Esophagus squamous epithelium (tissue), 5 donors: ENCODE measurements around the gene SMC4. TPM values are rescaled to one million over a fixed set of nuclear protein-coding genes. Genes with fewer than 3 reads are reported as not detected.

ENCODE experiments used
- DNase-seq: peaks from one replicate; lab custom pipeline; 2025; lab: John Stamatoyannopoulos, UW
- H3K27ac ChIP-seq, 4 donors: fragments of 200-600 bp; sonication (generic); one replicate each; pipeline ENCODE4 v1.5.1; 2016 to 2019; ENCODE audit warnings: mild to moderate bottlenecking in 1 of 4
- H3K27me3 ChIP-seq, 4 donors: fragments of 200-600 bp; sonication (generic); 1 replicate in 3 of 4; 2 replicates in 1 of 4; pipeline versions ENCODE4 v1.5.1 to v1.6.0; 2017 to 2021; ENCODE audit warnings: antibody characterized with exemption in 1 of 4
- H3K36me3 ChIP-seq, 3 donors: fragments of 200-600 bp; sonication (generic); one replicate each; pipeline ENCODE4 v1.5.1; 2016 to 2019
- H3K4me1 ChIP-seq, 3 donors: fragments of 200-600 bp; sonication (generic); one replicate each; pipeline ENCODE4 v1.5.1; 2017 to 2019
- H3K4me3 ChIP-seq, 4 donors: fragments of 200-600 bp; sonication (generic); 1 replicate in 3 of 4; 2 replicates in 1 of 4; pipeline ENCODE4 v1.5.1; 2016 to 2019; ENCODE audit warnings: mild to moderate bottlenecking in 2 of 4, moderate library complexity in 1 of 4
- H3K9me3 ChIP-seq, 3 donors: fragments of 200-600 bp; sonication (generic); one replicate each; pipeline ENCODE4 v1.5.1; 2016 to 2019
- CTCF ChIP-seq, 6 experiments: fragments of 450-650 bp in 4 of 6; fragments of 200-600 bp in 2 of 6; sonication (generic) in 2 of 6; IDR thresholded peaks; one replicate each; pipeline ENCODE4 v1.5.1; 2016 to 2019; ENCODE audit warnings: antibody characterized with exemption in 6 of 6, mild to moderate bottlenecking in 4 of 6, moderate library complexity in 4 of 6
- POLR2A ChIP-seq, 4 donors: fragments of 450-650 bp; IDR thresholded peaks; one replicate each; pipeline ENCODE4 v1.6.1; 2017; ENCODE audit warnings: antibody characterized with exemption in 4 of 4, mild to moderate bottlenecking in 4 of 4, moderate library complexity in 3 of 4
- WGBS, 2 donors: methylation state at CpG; one replicate each; pipeline ENCODE4 v1.1.5; 2018; 5-methylcytosine and 5-hydroxymethylcytosine counted together
- intact Hi-C: fragments of 100-400 bp; cut with DNase I; formaldehyde crosslinking; loops from one replicate; pipeline ENCODE4 v1.15.0; 2022
- total RNA-seq, 4 donors: library from RNA; depleted of rRNA; stranded (reverse); fragments of >200 nt; gene quantifications; one replicate each; pipeline ENCODE4 v1.1.0, GENCODE V29; 2016
- donor health status: DM: yes; HTN: yes; CAD: no.

The SMC4 gene
- total RNA-seq, 4 donors from 2014 or later: 50.4 to 94.8 (median 81.6) TPM

- WGBS, 2 donors: 77 to 81% methylated on average over 2 of the region's 2 CpGs
- Histone ChIP-seq H3K9me3 (no peaks in the 10 kb centered on the region), H3K36me3 (peaks cover 0 to 88% (median 7%) of the 10 kb centered on the region in 3 donors), H3K4me3 (no peak overlapping the region), H3K4me1 (no peaks in the 10 kb centered on the region), H3K27ac (no peak overlapping the region), H3K27me3 (no peaks in the 10 kb centered on the region)
- no peak for DNase-seq
- TF ChIP-seq CTCF (IDR thresholded peaks at IDR 0.05) (no peak), POLR2A (IDR thresholded peaks at IDR 0.05) (no peak)
- intact Hi-C loops: no loop called here
These were observed 35.6 kb downstream of the SMC4 start for GRCh38 chr3:160435095-160435494.

DNA sequence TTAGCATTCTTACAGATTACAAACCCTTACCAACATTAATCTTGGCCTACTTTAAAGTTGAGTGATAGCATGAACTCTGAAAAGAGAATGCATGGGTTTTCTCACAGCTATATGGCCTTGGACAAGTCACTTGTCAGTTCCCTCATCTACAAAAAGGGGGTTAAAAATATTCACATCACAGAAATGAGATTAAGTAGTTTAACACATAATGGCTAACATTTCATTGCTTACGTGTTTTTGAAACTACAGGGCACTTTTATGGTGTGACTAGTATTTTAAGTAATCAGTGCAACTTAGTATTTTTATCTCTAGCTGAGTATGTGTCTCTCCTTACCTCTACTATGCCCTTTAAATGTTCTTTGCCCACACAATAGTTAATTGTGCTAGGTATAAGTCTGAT lies 36.3 kb downstream of the SMC4 start:
- Histone ChIP-seq H3K27ac (no peak overlapping the region), H3K36me3 (peaks cover 0 to 81% (median 6%) of the 10 kb centered on the region in 3 donors), H3K4me1 (no peaks in the 10 kb centered on the region), H3K9me3 (no peaks in the 10 kb centered on the region), H3K4me3 (no peak overlapping the region), H3K27me3 (no peaks in the 10 kb centered on the region)
- WGBS, 2 donors: 80 to 93% methylated on average over 1 of the region's 1 CpG
- no peak for DNase-seq
- intact Hi-C loops: no loop called here
- TF ChIP-seq POLR2A (IDR thresholded peaks at IDR 0.05) (no peak), CTCF (IDR thresholded peaks at IDR 0.05) (no peak)

DNA sequence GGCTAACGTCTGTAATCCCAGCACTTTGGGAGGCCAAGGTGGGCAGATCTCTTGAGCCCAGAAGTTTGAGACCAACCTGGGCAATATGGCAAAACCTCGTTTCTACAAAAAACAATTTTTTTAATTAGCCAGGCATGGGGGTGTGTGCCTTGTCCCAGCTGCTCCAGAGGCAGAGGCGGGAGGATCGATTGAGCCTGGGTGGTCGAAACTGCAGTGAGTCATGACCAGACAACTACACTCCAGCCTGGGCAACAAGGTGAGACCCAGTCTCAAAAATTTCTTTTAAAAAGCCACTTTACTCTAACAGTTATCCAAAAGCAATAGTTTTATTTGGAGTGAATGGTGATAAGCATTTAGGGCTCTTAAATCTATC lies 37.6 kb downstream of the SMC4 start:
- no peaks in the 10 kb centered on the region for H3K27me3 ChIP-seq
- H3K36me3 ChIP-seq: peaks cover 0 to 68% (median under 1%) of the 10 kb centered on the region in 3 donors
- no peak overlapping the region for H3K27ac ChIP-seq
- H3K4me1 ChIP-seq: no peaks in the 10 kb centered on the region
- no peaks in the 10 kb centered on the region for H3K9me3 ChIP-seq
- intact Hi-C loops: no loop called here
- DNase-seq: no peak
- H3K4me3 ChIP-seq: no peak overlapping the region
- 70 to 90% methylated on average over 2 to 5 of the region's 5 CpGs for WGBS, 2 donors
- TF ChIP-seq CTCF (IDR thresholded peaks at IDR 0.05): no peak
- no peak for TF ChIP-seq POLR2A (IDR thresholded peaks at IDR 0.05)

- Histone ChIP-seq H3K9me3 (no peaks in the 10 kb centered on the region), H3K4me3 (no peak overlapping the region), H3K27me3 (no peaks in the 10 kb centered on the region), H3K27ac (no peak overlapping the region), H3K36me3 (peaks cover 0 to 42% (median 3%) of the 10 kb centered on the region in 3 donors), H3K4me1 (no peaks in the 10 kb centered on the region)
- WGBS, 2 donors: 91 to 94% methylated on average over 7 of the region's 7 CpGs
- TF ChIP-seq CTCF (IDR thresholded peaks at IDR 0.05): no peak
- TF ChIP-seq POLR2A (IDR thresholded peaks at IDR 0.05): no peak
- intact Hi-C loops: no loop called here
- no peak for DNase-seq
These were observed 41.2 kb downstream of the SMC4 start for GRCh38 chr3:160440687-160441086.

DNA sequence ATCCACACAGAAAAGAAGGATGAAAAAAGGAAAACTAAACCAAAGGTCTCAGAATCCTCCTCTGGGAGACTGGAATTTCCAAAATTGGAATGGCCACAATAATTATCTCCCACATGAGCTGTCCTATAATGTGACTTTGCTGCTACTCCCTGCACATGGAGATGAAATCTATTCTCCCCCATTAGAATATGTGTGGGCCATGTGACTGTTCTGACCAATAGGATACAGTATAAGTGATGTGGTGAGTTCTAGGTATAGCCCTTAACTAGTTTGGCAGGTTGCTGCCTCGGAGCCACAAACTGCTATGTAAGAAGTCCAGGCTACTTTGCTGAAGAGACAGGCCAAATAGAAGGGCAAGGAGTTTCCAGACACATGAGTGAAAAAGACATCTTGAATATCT lies 45.0 kb downstream of the SMC4 start:
- Histone ChIP-seq H3K9me3 (no peaks in the 10 kb centered on the region), H3K27me3 (peaks cover 0 to 2% (median 0%) of the 10 kb centered on the region in 4 donors), H3K27ac (no peak overlapping the region), H3K36me3 (peaks cover 0 to 17% (median 3%) of the 10 kb centered on the region in 3 donors), H3K4me3 (no peak overlapping the region), H3K4me1 (peaks cover 0 to 30% (median 5%) of the 10 kb centered on the region in 3 donors)
- TF ChIP-seq CTCF (IDR thresholded peaks at IDR 0.05) (no peak), POLR2A (IDR thresholded peaks at IDR 0.05) (no peak)
- WGBS, 2 donors: 50 to 91% methylated on average over 1 of the region's 1 CpG
- intact Hi-C loops: no loop called here
- no peak for DNase-seq
